Measurements from ENCODE around the gene BRF1.

GRCh38 chr14:105171004-105171673 lies 129.7 kb downstream of the BRF1 start:
- TF ChIP-seq CTCF (IDR thresholded peaks at IDR 0.05): no peak
- TF ChIP-seq POLR2A (IDR thresholded peaks at IDR 0.05): no peak

All from testis (tissue), 2 donors.